GM19023 (cell line): ENCODE measurements around the gene ANKS1A.

ENCODE experiments used
- ATAC-seq: cut with Tn5 transposase; IDR thresholded peaks from one replicate; pipeline ENCODE4 v1.9.1; 2021; ENCODE audit warnings: mild to moderate bottlenecking, moderate library complexity; ENCODE audit not compliant: unreplicated experiment

The ANKS1A gene

GRCh38 chr6:35080016-35080680, 191.1 kb downstream of the ANKS1A start:
- no peak for ATAC-seq

- ATAC-seq: no peak
Observed at GRCh38 chr6:35080821-35081425, 191.9 kb downstream of the ANKS1A start.

- ATAC-seq: no peak
Observed at GRCh38 chr6:35081426-35081851, 192.4 kb downstream of the ANKS1A start.

- ATAC-seq: no peak
Observed at GRCh38 chr6:35082046-35082732, 193.1 kb downstream of the ANKS1A start.

- ATAC-seq: no peak
Observed at GRCh38 chr6:35082733-35083403, 193.8 kb downstream of the ANKS1A start.

GRCh38 chr6:35083507-35083906, 194.5 kb downstream of the ANKS1A start:
- ATAC-seq: no peak

GRCh38 chr6:35084041-35084491, 195.0 kb downstream of the ANKS1A start:
- ATAC-seq: no peak

GRCh38 chr6:35084511-35085203, 195.6 kb downstream of the ANKS1A start:
- ATAC-seq: no peak

- ATAC-seq: no peak
Observed at GRCh38 chr6:35085359-35086281, 196.6 kb downstream of the ANKS1A start.

GRCh38 chr6:35086282-35086632, 197.2 kb downstream of the ANKS1A start:
- no peak for ATAC-seq

GRCh38 chr6:35086636-35087360, 197.7 kb downstream of the ANKS1A start:
- no peak for ATAC-seq

GRCh38 chr6:35087361-35088280, 198.6 kb downstream of the ANKS1A start:
- ATAC-seq: no peak

GRCh38 chr6:35088281-35089215, 199.5 kb downstream of the ANKS1A start:
- no peak for ATAC-seq

GRCh38 chr6:35089216-35089934, 200.3 kb downstream of the ANKS1A start:
- ATAC-seq: no peak

- ATAC-seq: no peak
Observed at GRCh38 chr6:35089935-35090505, 201.0 kb downstream of the ANKS1A start.

- ATAC-seq: no peak
Observed at GRCh38 chr6:35090734-35091133, 201.7 kb downstream of the ANKS1A start.
